ENCODE measurements around the gene APOBEC3H.

The APOBEC3H gene

DNA sequence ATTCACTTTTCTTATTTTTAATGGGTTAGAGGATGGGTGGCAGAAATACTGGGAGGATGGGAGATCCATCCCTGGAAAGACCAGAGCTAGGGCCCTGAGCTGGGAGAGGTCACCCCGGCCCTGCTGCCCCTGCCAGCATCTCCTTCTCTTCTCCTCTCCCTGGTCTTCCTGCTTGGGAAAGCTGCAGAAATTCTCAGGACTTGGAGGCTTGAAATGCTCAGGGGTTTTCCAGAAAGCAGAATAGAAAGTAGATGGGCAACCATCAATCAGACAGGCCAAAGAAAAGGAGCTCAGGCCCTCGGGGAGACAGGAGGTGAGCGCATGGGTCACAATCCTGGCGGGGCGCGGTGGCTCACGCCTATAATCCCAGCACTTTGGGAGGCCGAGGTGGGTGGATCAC, 1.5 kb downstream of the APOBEC3H start:
- no peak for DNase-seq (ENCODE audit: extremely low read depth, low read depth)
- no peak for TF ChIP-seq CTCF (IDR thresholded peaks at IDR 0.05; ENCODE audit: low read depth, low read length)

DNA sequence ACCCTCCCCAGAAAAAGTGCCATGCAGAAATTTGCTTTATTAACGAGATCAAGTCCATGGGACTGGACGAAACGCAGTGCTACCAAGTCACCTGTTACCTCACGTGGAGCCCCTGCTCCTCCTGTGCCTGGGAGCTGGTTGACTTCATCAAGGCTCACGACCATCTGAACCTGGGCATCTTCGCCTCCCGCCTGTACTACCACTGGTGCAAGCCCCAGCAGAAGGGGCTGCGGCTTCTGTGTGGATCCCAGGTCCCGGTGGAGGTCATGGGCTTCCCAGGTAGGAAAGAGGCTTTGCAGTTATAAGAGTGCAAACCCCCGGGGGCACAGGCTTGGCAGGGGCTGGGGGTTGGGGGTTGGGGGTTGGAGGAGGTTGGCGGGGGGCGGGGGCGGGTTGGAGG, 4.2 kb downstream of the APOBEC3H start:
- no peak for DNase-seq (ENCODE audit: extremely low read depth, low read depth)
- TF ChIP-seq CTCF (IDR thresholded peaks at IDR 0.05; ENCODE audit: low read depth, low read length): no peak

GRCh38 chr22:39103431-39103830, 6.4 kb downstream of the APOBEC3H start:
- DNase-seq (ENCODE audit: extremely low read depth, low read depth): no peak
- TF ChIP-seq CTCF (IDR thresholded peaks at IDR 0.05; ENCODE audit: low read depth, low read length): no peak

GRCh38 chr22:39106326-39106725, 9.3 kb downstream of the APOBEC3H start:
- DNase-seq (ENCODE audit: extremely low read depth, low read depth): no peak
- TF ChIP-seq CTCF (IDR thresholded peaks at IDR 0.05; ENCODE audit: low read depth, low read length): no peak

DNA sequence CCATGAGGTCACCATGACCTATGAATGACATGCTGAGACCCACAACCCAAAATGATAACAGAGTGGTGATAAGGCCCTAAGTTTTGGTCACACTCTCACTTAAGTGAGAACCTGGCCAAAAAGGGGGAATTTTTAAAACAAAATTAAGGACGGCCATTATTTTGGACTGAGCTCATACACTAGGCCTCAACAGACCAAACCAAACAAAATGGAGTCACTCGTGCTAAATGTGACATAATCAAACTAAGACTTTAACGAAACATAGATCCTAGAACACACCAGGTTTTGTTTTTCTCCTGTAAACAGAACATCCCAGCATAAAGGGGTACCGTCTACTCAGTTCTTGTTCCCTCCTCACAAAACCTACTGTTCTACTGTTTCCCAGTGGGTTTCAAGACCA, 11.4 kb downstream of the APOBEC3H start:
- TF ChIP-seq CTCF (IDR thresholded peaks at IDR 0.05; ENCODE audit: low read depth, low read length): no peak
- no peak for DNase-seq (ENCODE audit: extremely low read depth, low read depth)

GRCh38 chr22:39109361-39109760, 12.3 kb downstream of the APOBEC3H start:
- no peak for TF ChIP-seq CTCF (IDR thresholded peaks at IDR 0.05; ENCODE audit: low read depth, low read length)
- DNase-seq (ENCODE audit: extremely low read depth, low read depth): no peak

DNA sequence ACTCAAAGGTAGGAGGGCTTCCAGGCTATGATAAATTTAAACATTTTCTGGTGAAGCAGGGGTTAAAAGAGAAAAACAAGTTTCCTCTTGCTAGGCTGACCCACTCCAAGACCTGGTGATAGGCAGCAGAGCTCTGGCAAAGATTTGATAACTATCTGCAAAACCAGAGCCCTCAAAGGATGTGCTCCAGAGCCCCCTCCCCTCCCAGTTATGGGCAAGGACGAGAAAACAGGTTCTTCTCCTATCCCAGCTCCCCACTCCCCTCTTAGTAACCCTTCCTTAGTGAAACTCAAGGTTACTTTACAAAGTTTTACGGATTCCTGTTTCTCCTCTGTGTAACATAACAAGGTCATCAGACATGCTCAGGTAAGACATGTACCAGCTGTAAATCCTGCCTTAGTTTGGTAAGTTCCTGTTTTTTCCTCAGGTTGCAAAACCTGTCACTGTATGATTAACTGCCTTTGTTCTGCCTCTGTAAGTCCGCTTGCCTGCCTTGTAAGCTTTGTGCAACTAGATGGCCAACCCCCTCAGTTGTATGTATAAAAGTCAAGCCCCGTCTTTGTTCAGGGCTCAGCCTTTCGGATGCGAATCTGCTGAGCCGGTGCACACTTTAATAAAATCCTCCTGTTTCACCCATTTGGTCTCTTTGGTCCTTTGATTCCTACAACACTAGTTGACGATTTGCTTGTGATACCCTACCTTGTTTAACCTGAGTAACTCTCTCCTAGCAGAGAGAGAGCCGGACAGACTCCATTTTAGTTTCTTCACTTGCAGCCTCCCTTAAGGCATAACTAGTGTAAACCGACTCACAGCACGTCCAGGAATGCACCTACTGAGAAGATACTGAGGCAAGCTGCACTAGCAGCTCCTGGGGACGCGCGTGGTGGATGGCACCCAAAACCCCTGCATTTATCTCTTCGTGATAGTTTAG, 13.9 kb downstream of the APOBEC3H start:
- no peak for DNase-seq (ENCODE audit: extremely low read depth, low read depth)
- TF ChIP-seq CTCF (IDR thresholded peaks at IDR 0.05; ENCODE audit: low read depth, low read length): no peak
